Activated naive CD8-positive, alpha-beta T cell treated with anti-CD3 and anti-CD28 coated beads for 36 hours (primary cell): ENCODE results near the gene CTNNA2. TPM values are rescaled to one million over a fixed set of nuclear protein-coding genes. Genes with fewer than 3 reads are reported as not detected.

ENCODE experiments used
- DNase-seq: peaks from one replicate; pipeline ENCODE4 v3.0.0; 2021
- H3K27ac Mint-ChIP-seq: one replicate; pipeline ENCODE4 v1.8.0; 2022; ENCODE audit warnings: mild to moderate bottlenecking, moderate library complexity, mixed read lengths
- H3K27me3 Mint-ChIP-seq: one replicate; pipeline ENCODE4 v1.8.0; 2022; ENCODE audit warnings: mild to moderate bottlenecking, mixed read lengths
- H3K36me3 Mint-ChIP-seq: one replicate; pipeline ENCODE4 v1.8.0; 2021; ENCODE audit warnings: mild to moderate bottlenecking, mixed read lengths
- H3K4me1 Mint-ChIP-seq: one replicate; pipeline ENCODE4 v1.8.0; 2021; ENCODE audit warnings: mixed read lengths
- H3K4me3 Mint-ChIP-seq: one replicate; pipeline ENCODE4 v1.8.0; 2022; ENCODE audit warnings: mild to moderate bottlenecking, moderate library complexity, mixed read lengths
- H3K9me3 Mint-ChIP-seq: one replicate; pipeline ENCODE4 v1.8.0; 2022; ENCODE audit warnings: mixed read lengths
- total RNA-seq, 2 experiments: library from RNA; stranded (reverse); gene quantifications; one replicate each; pipeline ENCODE4 v1.2.3, GENCODE V29; 2021

The CTNNA2 gene
- total RNA-seq, 2 experiments from 2014 or later: not detected

DNA sequence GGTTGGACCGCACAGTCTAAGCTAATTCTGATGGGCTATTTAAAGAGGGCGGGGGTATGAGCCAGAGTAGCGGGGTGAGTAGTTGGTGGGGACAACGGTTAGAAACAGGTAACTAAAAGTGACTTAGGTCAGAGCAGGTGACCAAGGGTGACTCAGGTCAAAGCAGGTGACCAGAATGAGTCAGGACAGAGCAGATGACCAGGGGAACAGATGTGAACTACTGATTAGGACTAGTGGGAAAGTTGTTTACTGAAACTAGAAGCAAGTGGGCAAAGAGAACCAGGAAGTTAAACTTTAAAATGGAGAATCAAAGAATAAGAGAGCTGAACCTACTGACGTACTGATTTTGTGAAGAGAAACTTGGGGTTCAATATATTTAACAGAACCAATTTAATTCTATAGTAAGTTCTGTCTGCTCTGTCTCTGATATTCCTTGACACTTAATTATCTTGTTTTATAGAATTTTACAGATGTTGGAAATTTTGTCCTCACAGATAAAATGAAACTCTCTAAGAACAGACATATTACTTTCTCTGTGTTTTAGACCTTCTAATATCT lies 799.5 kb downstream of the CTNNA2 start:
- no peak overlapping the region for H3K4me3 Mint-ChIP-seq

GRCh38 chr2:80322311-80322920 lies 809.6 kb downstream of the CTNNA2 start:
- Mint-ChIP-seq H3K4me1 (no peaks in the 10 kb centered on the region), H3K4me3 (no peak overlapping the region), H3K36me3 (no peaks in the 10 kb centered on the region), H3K27me3 (peaks cover 12% of the 10 kb centered on the region), H3K27ac (no peak overlapping the region), H3K9me3 (no peaks in the 10 kb centered on the region)
- no peak for DNase-seq

More for the DNA sequence above, 799.5 kb downstream of the CTNNA2 start:
- Mint-ChIP-seq H3K4me1 (no peaks in the 10 kb centered on the region), H3K9me3 (peaks cover 2% of the 10 kb centered on the region), H3K36me3 (no peaks in the 10 kb centered on the region), H3K27ac (no peak overlapping the region), H3K27me3 (no peaks in the 10 kb centered on the region)
- no peak for DNase-seq

- no peak overlapping the region for H3K27ac Mint-ChIP-seq
- H3K4me3 Mint-ChIP-seq: no peak overlapping the region
- H3K4me1 Mint-ChIP-seq: no peaks in the 10 kb centered on the region
- peaks cover 13% of the 10 kb centered on the region for H3K27me3 Mint-ChIP-seq
- no peak for DNase-seq
- H3K36me3 Mint-ChIP-seq: no peaks in the 10 kb centered on the region
- no peaks in the 10 kb centered on the region for H3K9me3 Mint-ChIP-seq
These were observed 810.1 kb downstream of the CTNNA2 start for GRCh38 chr2:80322958-80323357.

DNA sequence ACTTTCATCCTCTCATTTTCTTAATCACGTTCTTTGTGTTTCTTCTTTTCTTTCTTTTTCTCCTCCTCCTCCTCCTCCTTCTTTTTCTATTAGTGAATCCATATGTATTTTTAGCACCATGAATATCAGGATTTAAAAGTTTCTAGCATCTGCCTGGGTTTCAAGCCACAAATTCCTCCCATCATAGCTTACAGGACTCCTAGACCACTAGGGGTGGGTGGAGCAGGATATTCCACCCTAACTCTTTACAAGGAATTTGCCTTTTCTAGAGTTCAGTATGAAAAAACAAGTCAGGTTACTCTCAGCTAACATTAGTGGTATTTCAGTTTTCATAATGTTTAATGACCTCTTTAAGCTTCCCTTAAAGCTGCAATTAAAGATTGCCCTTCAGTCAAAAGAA lies 810.8 kb downstream of the CTNNA2 start:
- Mint-ChIP-seq H3K27me3 (peaks cover 16% of the 10 kb centered on the region), H3K4me1 (no peaks in the 10 kb centered on the region), H3K36me3 (no peaks in the 10 kb centered on the region), H3K9me3 (no peaks in the 10 kb centered on the region), H3K4me3 (no peak overlapping the region), H3K27ac (no peak overlapping the region)
- DNase-seq: no peak

GRCh38 chr2:80324525-80324924 lies 811.7 kb downstream of the CTNNA2 start:
- H3K36me3 Mint-ChIP-seq: no peaks in the 10 kb centered on the region
- H3K9me3 Mint-ChIP-seq: no peaks in the 10 kb centered on the region
- no peak for DNase-seq
- no peak overlapping the region for H3K4me3 Mint-ChIP-seq
- peaks cover 16% of the 10 kb centered on the region for H3K27me3 Mint-ChIP-seq
- H3K4me1 Mint-ChIP-seq: no peaks in the 10 kb centered on the region
- H3K27ac Mint-ChIP-seq: no peak overlapping the region

DNA sequence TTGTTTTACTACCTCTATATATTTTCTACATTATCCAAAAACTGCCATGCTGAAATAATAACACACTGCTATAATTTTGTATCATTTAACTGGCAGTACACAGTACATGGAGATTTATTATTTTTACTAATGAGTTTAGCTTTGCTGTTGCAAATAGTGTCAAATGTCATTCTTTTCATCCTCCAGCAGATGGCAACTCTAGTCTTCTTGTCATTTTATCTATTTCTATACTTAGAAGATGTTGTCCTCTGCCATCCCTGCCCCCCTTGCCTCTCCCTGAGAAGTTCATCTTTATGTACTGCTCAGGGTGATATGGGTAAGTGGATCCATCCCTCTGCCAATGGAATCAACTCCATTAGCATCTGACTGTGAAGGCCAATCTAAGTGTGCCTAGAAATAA lies 813.4 kb downstream of the CTNNA2 start:
- H3K4me1 Mint-ChIP-seq: no peaks in the 10 kb centered on the region
- H3K27me3 Mint-ChIP-seq: peaks cover 12% of the 10 kb centered on the region
- H3K4me3 Mint-ChIP-seq: no peak overlapping the region
- no peaks in the 10 kb centered on the region for H3K36me3 Mint-ChIP-seq
- no peak for DNase-seq
- no peaks in the 10 kb centered on the region for H3K9me3 Mint-ChIP-seq
- no peak overlapping the region for H3K27ac Mint-ChIP-seq

- H3K9me3 Mint-ChIP-seq: no peaks in the 10 kb centered on the region
- H3K36me3 Mint-ChIP-seq: no peaks in the 10 kb centered on the region
These were observed 814.0 kb downstream of the CTNNA2 start for GRCh38 chr2:80326861-80327260.

GRCh38 chr2:80328159-80328571 lies 815.3 kb downstream of the CTNNA2 start:
- Mint-ChIP-seq H3K27ac (no peak overlapping the region), H3K36me3 (no peaks in the 10 kb centered on the region), H3K4me1 (no peaks in the 10 kb centered on the region), H3K9me3 (no peaks in the 10 kb centered on the region), H3K27me3 (peaks cover 7% of the 10 kb centered on the region), H3K4me3 (no peak overlapping the region)
- no peak for DNase-seq

More at GRCh38 chr2:80326861-80327260, 814.0 kb downstream of the CTNNA2 start:
- Mint-ChIP-seq H3K27ac (no peak overlapping the region), H3K4me3 (no peak overlapping the region), H3K27me3 (peaks cover 10% of the 10 kb centered on the region), H3K4me1 (no peaks in the 10 kb centered on the region)
- no peak for DNase-seq

DNA sequence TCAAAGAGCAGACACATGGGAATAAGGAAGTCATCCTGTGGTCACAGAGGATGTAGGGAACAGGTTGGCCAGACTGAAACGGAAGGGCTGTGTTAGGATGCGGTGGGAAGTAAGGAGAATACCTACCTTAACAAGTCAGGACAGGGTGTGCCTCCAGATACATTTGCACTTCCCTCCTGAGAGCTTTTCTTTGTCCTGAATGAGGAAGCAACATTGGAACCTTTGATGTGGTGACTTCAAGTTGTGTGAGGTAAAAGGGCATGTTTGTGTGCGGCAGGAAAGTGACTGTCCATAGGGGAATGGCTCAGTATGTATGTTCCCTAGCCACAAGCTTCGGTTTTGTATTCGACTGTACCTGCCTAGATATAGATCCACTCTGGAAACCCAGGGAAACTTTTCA lies 816.6 kb downstream of the CTNNA2 start:
- peaks cover 7% of the 10 kb centered on the region for H3K27me3 Mint-ChIP-seq

GRCh38 chr2:80330527-80331450 lies 817.9 kb downstream of the CTNNA2 start:
- Mint-ChIP-seq H3K36me3 (no peaks in the 10 kb centered on the region), H3K27ac (no peak overlapping the region), H3K27me3 (peaks cover 7% of the 10 kb centered on the region), H3K4me1 (no peaks in the 10 kb centered on the region), H3K9me3 (peaks cover 2% of the 10 kb centered on the region), H3K4me3 (no peak overlapping the region)
- DNase-seq: no peak

More for the DNA sequence above, 816.6 kb downstream of the CTNNA2 start:
- Mint-ChIP-seq H3K4me3 (no peak overlapping the region), H3K27ac (no peak overlapping the region), H3K9me3 (no peaks in the 10 kb centered on the region), H3K36me3 (no peaks in the 10 kb centered on the region), H3K4me1 (no peaks in the 10 kb centered on the region)
- no peak for DNase-seq

- Mint-ChIP-seq H3K27ac (no peak overlapping the region), H3K9me3 (peaks cover 2% of the 10 kb centered on the region), H3K36me3 (no peaks in the 10 kb centered on the region), H3K4me1 (no peaks in the 10 kb centered on the region), H3K27me3 (no peaks in the 10 kb centered on the region), H3K4me3 (no peak overlapping the region)
- no peak for DNase-seq
These were observed 821.0 kb downstream of the CTNNA2 start for GRCh38 chr2:80333886-80334285.

DNA sequence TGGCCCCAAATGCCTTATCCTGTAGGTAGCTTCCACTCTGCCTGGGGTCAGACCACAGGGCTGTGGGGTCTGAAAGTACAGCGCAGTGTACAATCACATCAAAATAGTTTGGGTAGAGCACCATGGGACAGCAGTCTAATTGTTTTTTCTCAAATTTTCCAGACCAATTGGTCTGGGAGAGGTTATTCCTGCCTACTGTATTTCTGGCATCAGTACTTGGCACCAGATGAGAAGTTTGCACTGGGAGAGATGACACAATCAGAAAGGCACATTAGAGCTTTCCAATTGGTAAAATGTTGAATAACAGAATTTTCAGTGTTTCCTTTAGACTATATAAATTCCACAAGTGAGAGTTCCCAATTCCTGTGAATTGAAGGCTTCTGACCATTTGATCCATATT lies 822.6 kb downstream of the CTNNA2 start:
- Mint-ChIP-seq H3K27ac (no peak overlapping the region), H3K4me3 (no peak overlapping the region), H3K9me3 (peaks cover 3% of the 10 kb centered on the region), H3K27me3 (no peaks in the 10 kb centered on the region), H3K4me1 (no peaks in the 10 kb centered on the region), H3K36me3 (no peaks in the 10 kb centered on the region)
- no peak for DNase-seq

DNA sequence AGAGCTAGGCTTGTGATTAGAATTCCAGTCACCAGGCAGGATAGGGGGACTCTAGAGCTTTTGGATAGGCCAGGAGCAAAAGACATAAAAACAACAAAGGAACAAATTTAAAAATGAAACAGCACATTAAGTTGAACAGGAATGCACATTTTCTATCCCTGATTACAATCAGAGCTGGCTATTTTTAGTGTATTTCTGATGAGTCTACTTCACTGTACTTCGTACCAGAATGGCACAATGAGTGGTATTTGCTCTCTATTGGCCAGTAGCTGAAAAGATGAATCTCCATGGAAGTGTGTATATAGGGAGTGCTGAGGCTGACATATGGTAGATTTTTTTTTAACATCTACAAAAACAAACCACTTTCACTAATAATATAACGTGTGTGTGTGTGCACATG lies 825.9 kb downstream of the CTNNA2 start:
- Mint-ChIP-seq H3K36me3 (no peaks in the 10 kb centered on the region), H3K4me3 (no peak overlapping the region), H3K27me3 (no peaks in the 10 kb centered on the region), H3K4me1 (no peaks in the 10 kb centered on the region), H3K27ac (no peak overlapping the region), H3K9me3 (peaks cover 3% of the 10 kb centered on the region)
- no peak for DNase-seq

DNA sequence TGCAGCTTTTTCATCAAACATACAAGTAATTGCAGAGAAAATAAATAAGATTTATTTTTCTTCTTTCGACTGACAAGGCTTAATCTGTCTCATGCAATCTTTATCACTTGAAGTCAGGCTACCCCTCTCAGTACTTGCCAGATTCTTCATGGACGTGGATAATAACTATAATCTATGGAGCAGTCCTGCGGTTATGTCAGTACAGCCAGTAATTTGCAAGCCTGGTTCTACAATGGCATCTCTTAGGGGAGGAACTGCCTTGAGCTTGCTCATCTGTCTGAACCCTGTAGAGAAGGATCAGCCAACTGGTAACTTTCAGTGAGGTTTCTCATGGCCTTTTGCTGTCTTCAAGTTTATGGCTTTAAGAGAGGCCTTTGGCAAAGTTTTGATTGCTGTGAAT lies 827.2 kb downstream of the CTNNA2 start:
- H3K9me3 Mint-ChIP-seq: peaks cover 3% of the 10 kb centered on the region
- H3K36me3 Mint-ChIP-seq: no peaks in the 10 kb centered on the region
- no peak overlapping the region for H3K27ac Mint-ChIP-seq
- DNase-seq: no peak
- no peaks in the 10 kb centered on the region for H3K27me3 Mint-ChIP-seq
- H3K4me1 Mint-ChIP-seq: no peaks in the 10 kb centered on the region
- no peak overlapping the region for H3K4me3 Mint-ChIP-seq

DNA sequence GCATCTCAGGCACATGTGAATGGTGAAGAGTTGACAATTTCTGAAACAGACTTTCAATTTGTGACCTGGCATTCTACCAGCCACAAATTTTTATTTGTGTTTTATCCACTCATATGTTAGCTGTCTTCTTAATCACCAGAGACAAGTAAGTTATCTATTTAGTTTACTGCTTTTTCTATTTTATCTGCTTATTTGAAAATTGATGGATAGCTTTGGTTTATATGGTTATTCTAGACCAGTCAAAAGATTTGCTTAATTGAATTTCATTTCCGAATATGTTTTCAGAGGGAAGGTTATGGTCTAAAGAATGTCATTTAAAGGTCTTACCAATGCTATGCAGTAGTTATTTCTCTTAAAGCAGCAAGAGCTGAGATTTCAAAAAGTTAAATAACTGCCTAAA lies 835.2 kb downstream of the CTNNA2 start:
- Mint-ChIP-seq H3K9me3 (no peaks in the 10 kb centered on the region), H3K27ac (no peak overlapping the region), H3K36me3 (no peaks in the 10 kb centered on the region), H3K4me1 (no peaks in the 10 kb centered on the region), H3K4me3 (no peak overlapping the region), H3K27me3 (no peaks in the 10 kb centered on the region)
- DNase-seq: no peak
